Left lung (tissue), 10 donors: ENCODE data around the gene SETD6. TPM values are rescaled to one million over a fixed set of nuclear protein-coding genes. Genes with fewer than 3 reads are reported as not detected.

ENCODE experiments used
- ATAC-seq: fragments of 200-7000 bp; cut with Tn5 transposase; one replicate; pipeline ENCODE4 v1.9.1; 2020; ENCODE audit warnings: moderate library complexity
- DNase-seq, 4 donors: peaks; one replicate each; pipeline ENCODE4 v3.0.0-alpha.2; 2013 to 2020
- H3K27ac ChIP-seq, 2 donors: fragments of 200-600 bp; sonication (generic) in 1 of 2; one replicate each; pipeline versions ENCODE4 v1.5.0 to v1.8.0; 2020 to 2021
- H3K27me3 ChIP-seq, 2 donors: fragments of 200-600 bp; sonication (generic) in 1 of 2; one replicate each; pipeline versions ENCODE4 v1.5.0 to v1.8.0; 2020 to 2021
- H3K36me3 ChIP-seq, 2 donors: fragments of 200-600 bp; sonication (generic) in 1 of 2; one replicate each; pipeline versions ENCODE4 v1.5.0 to v1.8.0; 2020 to 2021
- H3K4me1 ChIP-seq, 2 donors: fragments of 200-600 bp; one replicate each; pipeline ENCODE4 v1.8.0; 2021
- H3K4me3 ChIP-seq, 2 donors: fragments of 200-600 bp; sonication (generic) in 1 of 2; one replicate each; pipeline versions ENCODE4 v1.5.0 to v1.8.0; 2020 to 2021; ENCODE audit warnings: mild to moderate bottlenecking in 1 of 2
- H3K9me3 ChIP-seq, 2 donors: fragments of 200-600 bp; sonication (generic) in 1 of 2; one replicate each; pipeline versions ENCODE4 v1.5.0 to v1.8.0; 2020 to 2021
- CTCF ChIP-seq, 2 donors: fragments of 200-600 bp; sonication (generic) in 1 of 2; IDR thresholded peaks; one replicate each; pipeline versions ENCODE4 v1.5.0 to v1.8.0; 2021; ENCODE audit warnings: antibody characterized with exemption in 2 of 2
- intact Hi-C, 2 donors: fragments of 100-400 bp; cut with DNase I; formaldehyde crosslinking; loops; one replicate each; pipeline versions ENCODE4 v1.11.2 to v1.14.2; 2022
- polyA plus RNA-seq, 6 donors: library from polyadenylated mRNA; unstranded; fragments of 120-200 nt; gene quantifications; one replicate each; pipeline ENCODE4 v1.2.1, GENCODE V29; 2013; ENCODE audit not compliant: insufficient read length in 6 of 6
- total RNA-seq, 2 donors: library from RNA; stranded (reverse); fragmentation: NEBNext Ultra II Directional; extraction: Animal tissue kit (Norgen Biotek cat#: 25700); gene quantifications; one replicate each; pipeline ENCODE4 v1.2.1, GENCODE V29; 2021
- donor health status: DM: no; HTN: yes; CAD: no.
- donor health status: DM: no; HTN: no; CAD: no.

Gene SETD6
- total and polyA plus RNA-seq, 8 donors, result 14.3 to 39.1 (median 32.3) TPM

DNA sequence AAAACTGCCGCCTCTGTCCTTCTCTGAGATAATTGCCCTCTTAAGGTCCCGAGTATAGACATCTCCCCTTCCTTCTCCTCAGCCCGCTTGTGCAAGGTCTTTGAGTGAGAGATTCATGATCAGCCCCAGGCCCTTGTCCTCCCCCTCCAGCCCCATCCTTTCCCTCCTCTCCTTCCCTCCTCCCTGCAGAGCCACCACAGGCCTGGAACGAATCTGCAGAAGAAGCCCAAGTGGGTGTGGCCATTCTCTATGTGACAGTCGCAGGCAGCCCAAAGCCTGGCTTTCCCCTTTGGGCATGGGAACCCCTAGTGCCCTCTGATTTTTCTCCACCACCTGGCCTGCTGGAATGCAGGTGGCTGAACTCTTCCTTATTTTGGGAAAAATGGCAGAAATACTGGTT, 22.6 kb upstream of the SETD6 start:
- peaks cover 0 to 8% of the 10 kb centered on the region in 2 donors for H3K27me3 ChIP-seq
- no peak for TF ChIP-seq CTCF (IDR thresholded peaks at IDR 0.05)
- no peak overlapping the region for H3K4me3 ChIP-seq
- no peaks in the 10 kb centered on the region for H3K36me3 ChIP-seq
- no peak for ATAC-seq
- no peak for DNase-seq
- no peaks in the 10 kb centered on the region for H3K9me3 ChIP-seq
- H3K27ac ChIP-seq, result no peak overlapping the region
- H3K4me1 ChIP-seq, result peaks cover 0 to 3% of the 10 kb centered on the region in 2 donors
- intact Hi-C loops, result loop anchor here in 1 of 2 donors (5.0 kb wide), 1 partner anchor 145 kb away; no protein-coding TSS in a partner anchor

DNA sequence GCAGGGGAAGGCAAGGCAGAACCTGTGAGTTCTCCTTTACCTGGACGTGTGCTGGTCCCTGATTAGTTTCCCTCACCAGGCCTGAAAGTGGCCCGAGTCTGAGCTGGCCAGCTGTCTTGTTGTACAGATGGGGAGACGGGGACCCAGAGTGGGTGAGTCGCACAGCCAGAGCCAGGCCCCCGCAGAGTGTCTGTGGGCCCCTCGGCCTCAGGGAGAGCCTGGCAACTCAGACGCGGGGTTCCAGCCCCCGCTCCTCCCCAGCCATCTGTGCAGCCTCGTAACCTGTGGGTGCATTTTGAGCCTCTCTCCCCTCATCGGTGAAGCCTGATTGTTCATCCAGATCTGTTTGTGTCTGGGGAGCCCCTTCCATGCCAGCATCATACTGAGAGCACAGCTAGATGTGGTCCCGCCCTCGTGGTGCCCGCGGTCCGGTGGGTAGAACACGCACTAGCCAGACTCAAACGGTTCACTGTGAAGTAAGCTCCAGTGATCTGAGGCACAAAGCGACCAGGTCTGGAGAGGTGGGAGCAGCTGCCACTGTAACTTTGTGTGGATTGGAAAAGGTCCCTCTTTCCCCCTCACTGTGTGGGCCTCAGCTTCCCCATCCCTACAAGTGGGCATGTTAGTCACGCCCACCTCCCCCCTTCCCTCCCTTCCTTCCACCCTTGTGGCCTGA, 21.4 kb upstream of the SETD6 start:
- ATAC-seq (no peak), DNase-seq (no peak)
- no peak overlapping the region for H3K4me3 ChIP-seq
- no peak overlapping the region for H3K27ac ChIP-seq
- intact Hi-C loops, result loop anchor here in 1 of 2 donors (5.0 kb wide), 1 partner anchor 147 kb away; no protein-coding TSS in a partner anchor
- H3K4me1 ChIP-seq, result no peaks in the 10 kb centered on the region
- no peak for TF ChIP-seq CTCF (IDR thresholded peaks at IDR 0.05)
- no peaks in the 10 kb centered on the region for H3K36me3 ChIP-seq
- peaks cover 0 to 9% of the 10 kb centered on the region in 2 donors for H3K27me3 ChIP-seq
- H3K9me3 ChIP-seq, result no peaks in the 10 kb centered on the region

DNA sequence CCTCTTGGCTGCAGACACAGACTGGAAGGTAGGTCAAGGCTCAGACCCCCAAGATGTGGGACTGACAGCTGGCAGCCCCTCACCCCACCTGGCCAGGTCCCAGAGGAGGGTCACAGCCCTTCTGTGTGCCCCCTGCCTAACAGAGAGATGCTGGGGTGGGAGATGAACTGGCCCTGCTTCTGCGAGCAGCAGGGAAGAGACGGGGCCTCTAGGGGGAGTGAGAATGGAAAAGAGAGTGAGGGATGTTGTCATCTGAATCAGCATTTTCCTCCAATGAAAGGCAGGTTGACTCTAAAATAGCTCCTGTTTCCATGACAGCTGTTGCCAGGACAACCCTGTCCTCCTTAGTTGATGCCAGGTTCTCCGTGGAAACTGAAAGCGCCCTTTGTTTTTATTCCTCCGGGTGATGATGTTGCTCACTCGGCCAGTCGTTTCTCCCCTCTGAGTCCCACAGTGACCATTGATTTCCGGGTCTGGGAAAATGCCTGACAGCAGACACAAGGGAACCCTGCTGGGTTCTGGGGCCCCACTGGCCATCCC, 20.3 kb upstream of the SETD6 start:
- TF ChIP-seq CTCF (IDR thresholded peaks at IDR 0.05), result no peak
- Histone ChIP-seq H3K27ac (no peak overlapping the region), H3K4me3 (no peak overlapping the region), H3K36me3 (no peaks in the 10 kb centered on the region), H3K9me3 (no peaks in the 10 kb centered on the region), H3K27me3 (peaks cover 0 to 20% of the 10 kb centered on the region in 2 donors), H3K4me1 (peaks cover 0 to 1% of the 10 kb centered on the region in 2 donors)
- ATAC-seq (peak; percentile 51), DNase-seq (peak in 2 of 4 donors; percentile 46 to 86)
- intact Hi-C loops, result loop anchor here in 1 of 2 donors (5.0 kb wide), 1 partner anchor 148 kb away; no protein-coding TSS in a partner anchor

DNA sequence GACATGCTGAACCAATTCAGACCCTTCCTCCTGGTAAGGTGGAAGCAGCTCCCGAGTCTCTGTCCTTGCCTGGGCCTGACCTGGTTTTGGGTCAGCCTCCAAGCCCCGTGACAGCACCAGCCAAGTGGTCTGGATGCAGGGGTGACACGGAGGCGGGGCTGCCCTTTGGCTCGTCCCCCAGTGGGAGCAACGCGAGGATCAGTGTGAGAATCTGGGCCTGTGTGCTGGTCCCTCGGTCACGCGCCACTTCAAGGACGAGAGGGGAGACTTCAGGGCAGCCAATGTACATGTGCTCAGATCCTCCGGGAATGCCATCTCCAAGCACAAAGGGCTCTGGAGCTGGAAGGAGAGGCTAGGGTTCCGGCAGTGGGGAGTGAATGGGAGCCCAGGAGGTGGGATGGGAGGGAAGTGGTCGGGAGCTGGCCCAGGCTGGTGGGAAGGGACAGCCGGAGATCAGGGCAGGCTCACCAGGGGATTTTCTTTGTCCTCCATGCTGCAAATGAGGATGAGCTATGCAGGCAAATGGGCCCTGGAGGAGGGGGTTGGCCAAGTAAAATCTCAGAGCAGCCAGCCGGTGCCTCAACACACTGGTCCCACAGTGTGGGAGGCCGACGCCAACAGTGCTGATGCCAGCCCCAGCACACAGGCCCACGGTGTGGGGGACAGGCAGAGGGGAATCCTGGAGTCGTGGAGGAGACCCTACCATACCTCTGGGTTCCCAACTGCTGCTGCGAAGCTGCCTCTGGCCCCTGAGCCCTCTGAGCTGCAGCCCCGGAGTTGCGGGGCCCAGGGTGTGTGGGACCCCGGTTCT, 19.6 kb upstream of the SETD6 start:
- no peak for TF ChIP-seq CTCF (IDR thresholded peaks at IDR 0.05)
- Histone ChIP-seq H3K36me3 (no peaks in the 10 kb centered on the region), H3K4me1 (peaks cover 3 to 4% of the 10 kb centered on the region in 2 donors), H3K9me3 (no peaks in the 10 kb centered on the region), H3K4me3 (no peak overlapping the region), H3K27me3 (peaks cover 4 to 27% of the 10 kb centered on the region in 2 donors), H3K27ac (no peak overlapping the region)
- DNase-seq (no peak), ATAC-seq (no peak)
- intact Hi-C loops, result no loop called here

DNA sequence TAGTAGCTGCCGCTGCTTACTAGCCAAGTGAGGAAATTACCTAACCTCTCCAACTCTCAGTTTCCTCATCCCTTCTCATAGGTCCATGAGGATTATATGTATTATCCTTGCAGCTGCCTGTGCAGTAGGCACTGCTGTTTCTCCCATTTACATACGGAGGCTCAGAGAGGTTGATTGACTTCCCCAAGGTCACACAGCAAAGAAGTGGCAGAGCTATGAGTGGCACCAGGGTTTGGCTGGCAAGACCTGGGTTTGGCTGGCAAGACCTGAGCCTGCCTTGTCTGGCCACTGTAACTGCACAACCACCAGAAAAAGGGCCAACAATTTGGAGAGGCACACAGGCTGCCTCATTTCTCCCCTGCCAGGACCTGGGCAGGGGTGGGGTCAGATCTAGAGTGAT, 17.8 kb upstream of the SETD6 start:
- intact Hi-C loops, result no loop called here
- Histone ChIP-seq H3K27me3 (peaks cover 12 to 45% of the 10 kb centered on the region in 2 donors), H3K36me3 (no peaks in the 10 kb centered on the region), H3K4me3 (no peak overlapping the region), H3K9me3 (no peaks in the 10 kb centered on the region), H3K27ac (no peak overlapping the region), H3K4me1 (peaks cover 10 to 11% of the 10 kb centered on the region in 2 donors)
- TF ChIP-seq CTCF (IDR thresholded peaks at IDR 0.05), result no peak
- DNase-seq (no peak), ATAC-seq (no peak)
